Measurements from ENCODE around the gene PRELP.

- no peak for TF ChIP-seq CSDC2 (CRISPR knock-in tag; IDR thresholded peaks at IDR 0.05)
- no peak for TF ChIP-seq ZC3H10 (CRISPR knock-in tag; IDR thresholded peaks at IDR 0.05)
- TF ChIP-seq CREB5 (CRISPR knock-in tag; IDR thresholded peaks at IDR 0.05; ENCODE audit: low read depth): no peak
- no peak for TF ChIP-seq TOX (CRISPR knock-in tag; IDR thresholded peaks at IDR 0.05; ENCODE audit: borderline replicate concordance)
- no peak for TF ChIP-seq GLIS3 (CRISPR knock-in tag; IDR thresholded peaks at IDR 0.05)
- no peak for TF ChIP-seq ZFP30 (CRISPR knock-in tag; IDR thresholded peaks at IDR 0.05)
- no peak for TF ChIP-seq OSR1 (CRISPR knock-in tag; IDR thresholded peaks at IDR 0.05)
- no peak for TF ChIP-seq ARNTL (CRISPR knock-in tag; IDR thresholded peaks at IDR 0.05; ENCODE audit: borderline replicate concordance, low read depth)
Measured at GRCh38 chr1:203503836-203504235, 28.2 kb downstream of the PRELP start.

All from SK-N-SH treated with all-trans-retinoic acid at 6 μM for 48 hours (cell line).